ENCODE measurements around the gene SLC30A3. TPM values are rescaled to one million over a fixed set of nuclear protein-coding genes. Genes with fewer than 3 reads are reported as not detected.

SLC30A3 gene
- total and polyA plus RNA-seq, 2 donors (not counting 1 experiment from before 2014, with no cell fraction given): under 0.01 to 0.12 TPM

DNA sequence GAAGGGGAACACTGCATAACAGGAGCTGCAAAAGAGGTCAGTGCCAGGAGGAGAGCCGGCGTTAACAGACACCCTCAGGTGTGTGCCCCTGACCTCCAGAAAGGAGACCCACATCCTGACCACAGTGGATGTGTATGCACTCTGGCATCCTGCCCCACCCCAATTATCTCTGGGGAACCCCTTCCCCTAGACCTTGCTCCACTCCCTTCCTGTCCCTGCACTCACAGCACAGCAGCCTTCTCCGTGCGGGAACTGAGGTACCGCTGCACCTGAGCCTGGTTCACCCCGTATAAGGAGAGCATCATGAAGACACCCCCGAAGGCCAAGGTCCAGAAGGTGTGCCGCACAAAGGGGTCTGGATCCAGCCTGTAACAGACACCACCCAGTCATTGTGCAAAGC lies 58.3 kb downstream of the SLC30A3 start:
- H3K36me3 ChIP-seq (ENCODE audit: control insufficient read depth, insufficient read depth, low read length): peaks cover 17% of the 10 kb centered on the region

DNA sequence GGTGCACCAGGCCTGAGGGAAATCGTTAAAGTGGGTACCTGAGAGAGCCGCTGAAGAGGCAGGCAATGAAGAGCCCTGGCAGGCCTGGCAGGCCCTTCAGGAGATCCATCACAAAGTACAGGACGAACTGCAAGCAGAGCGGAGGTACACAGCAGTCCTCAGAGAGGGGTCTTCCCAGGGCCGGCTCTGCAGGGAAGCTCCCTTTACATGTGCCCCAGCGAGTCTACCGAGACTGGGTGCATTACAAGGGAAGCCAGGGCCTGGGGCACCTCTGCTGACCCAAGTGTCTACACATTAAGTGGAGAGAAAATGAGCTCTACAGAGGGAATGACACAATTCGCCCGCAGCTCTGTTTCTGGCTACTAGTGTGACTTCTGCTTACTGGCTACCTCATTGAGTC lies 59.1 kb downstream of the SLC30A3 start:
- no peak for TF ChIP-seq EZH2 (IDR thresholded peaks at IDR 0.05; ENCODE audit: low read length, missing control alignments)
- TF ChIP-seq, protein P1, sequence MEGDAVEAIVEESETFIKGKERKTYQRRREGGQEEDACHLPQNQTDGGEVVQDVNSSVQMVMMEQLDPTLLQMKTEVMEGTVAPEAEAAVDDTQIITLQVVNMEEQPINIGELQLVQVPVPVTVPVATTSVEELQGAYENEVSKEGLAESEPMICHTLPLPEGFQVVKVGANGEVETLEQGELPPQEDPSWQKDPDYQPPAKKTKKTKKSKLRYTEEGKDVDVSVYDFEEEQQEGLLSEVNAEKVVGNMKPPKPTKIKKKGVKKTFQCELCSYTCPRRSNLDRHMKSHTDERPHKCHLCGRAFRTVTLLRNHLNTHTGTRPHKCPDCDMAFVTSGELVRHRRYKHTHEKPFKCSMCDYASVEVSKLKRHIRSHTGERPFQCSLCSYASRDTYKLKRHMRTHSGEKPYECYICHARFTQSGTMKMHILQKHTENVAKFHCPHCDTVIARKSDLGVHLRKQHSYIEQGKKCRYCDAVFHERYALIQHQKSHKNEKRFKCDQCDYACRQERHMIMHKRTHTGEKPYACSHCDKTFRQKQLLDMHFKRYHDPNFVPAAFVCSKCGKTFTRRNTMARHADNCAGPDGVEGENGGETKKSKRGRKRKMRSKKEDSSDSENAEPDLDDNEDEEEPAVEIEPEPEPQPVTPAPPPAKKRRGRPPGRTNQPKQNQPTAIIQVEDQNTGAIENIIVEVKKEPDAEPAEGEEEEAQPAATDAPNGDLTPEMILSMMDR (conservative IDR thresholded peaks at IDR 0.05 in 1 of 2, IDR thresholded peaks at IDR 0.05 in 1 of 2; ENCODE audit: low read depth in 1 of 2, low read length in 2 of 2): no peak
- H3K36me3 ChIP-seq (ENCODE audit: control insufficient read depth, insufficient read depth, low read length): peaks cover 17% of the 10 kb centered on the region

More for the DNA sequence above, 58.3 kb downstream of the SLC30A3 start:
- H3K9me3 ChIP-seq (ENCODE audit: control insufficient read depth, insufficient read depth, low read depth, low read length): no peaks in the 10 kb centered on the region
- no peak overlapping the region for H3K27ac ChIP-seq (ENCODE audit: insufficient read depth, low read length)
- H3K4me3 ChIP-seq (replicated peaks in 1 of 4; ENCODE audit: control extremely low read depth in 1 of 4, insufficient read depth in 1 of 4, low read depth in 3 of 4, low read length in 4 of 4): no peak overlapping the region
- no peaks in the 10 kb centered on the region for H3K4me1 ChIP-seq (ENCODE audit: control insufficient read depth, extremely low read depth, insufficient read depth, low read length)
- no peaks in the 10 kb centered on the region for H4K20me1 ChIP-seq (ENCODE audit: control insufficient read depth, extremely low read depth, insufficient read depth, low read length)
- no peak for DNase-seq (ENCODE audit: low read depth in 2 of 2)
- no peak overlapping the region for H2AFZ ChIP-seq (ENCODE audit: low read length)
- H3K9ac ChIP-seq (ENCODE audit: insufficient read depth, low read length): no peak overlapping the region
- H3K79me2 ChIP-seq (ENCODE audit: control insufficient read depth, insufficient read depth, low read length): no peaks in the 10 kb centered on the region
- no peak overlapping the region for H3K4me2 ChIP-seq (ENCODE audit: extremely low read depth, insufficient read depth, low read length)
- no peak for TF ChIP-seq EZH2 (IDR thresholded peaks at IDR 0.05; ENCODE audit: low read length, missing control alignments)
- TF ChIP-seq, protein P1 (conservative IDR thresholded peaks at IDR 0.05 in 1 of 2, IDR thresholded peaks at IDR 0.05 in 1 of 2; ENCODE audit: low read depth in 1 of 2, low read length in 2 of 2): no peak
- no peaks in the 10 kb centered on the region for H3K27me3 ChIP-seq (ENCODE audit: control insufficient read depth, insufficient read depth, low read length)

More for the DNA sequence above, 59.1 kb downstream of the SLC30A3 start:
- Histone ChIP-seq H3K79me2 (ENCODE audit: control insufficient read depth, insufficient read depth, low read length) (no peaks in the 10 kb centered on the region), H3K4me2 (ENCODE audit: extremely low read depth, insufficient read depth, low read length) (no peak overlapping the region), H3K9me3 (ENCODE audit: control insufficient read depth, insufficient read depth, low read depth, low read length) (no peaks in the 10 kb centered on the region), H3K27ac (ENCODE audit: insufficient read depth, low read length) (no peak overlapping the region), H3K27me3 (ENCODE audit: control insufficient read depth, insufficient read depth, low read length) (no peaks in the 10 kb centered on the region), H4K20me1 (ENCODE audit: control insufficient read depth, extremely low read depth, insufficient read depth, low read length) (no peaks in the 10 kb centered on the region), H3K4me1 (ENCODE audit: control insufficient read depth, extremely low read depth, insufficient read depth, low read length) (no peaks in the 10 kb centered on the region), H3K4me3 (replicated peaks in 1 of 4; ENCODE audit: control extremely low read depth in 1 of 4, insufficient read depth in 1 of 4, low read depth in 3 of 4, low read length in 4 of 4) (no peak overlapping the region), H3K9ac (ENCODE audit: insufficient read depth, low read length) (no peak overlapping the region), H2AFZ (ENCODE audit: low read length) (no peak overlapping the region)
- DNase-seq (ENCODE audit: low read depth in 2 of 2): no peak

Other genes starting within 250 kb of the SLC30A3 start
- gene TMEM214, start 230.1 kb downstream of the SLC30A3 start, total RNA-seq: 17.5 and 22.6 TPM in 2 replicates
- gene TMEM214, start 230.1 kb downstream of the SLC30A3 start, polyA plus RNA-seq: 115 and 127 TPM in 2 replicates
- 19.8 TPM in 2 replicates for gene AGBL5, start 211.4 kb downstream of the SLC30A3 start, total RNA-seq
- 20.9 and 26.1 TPM in 2 replicates for gene AGBL5, start 211.4 kb downstream of the SLC30A3 start, polyA plus RNA-seq
- gene OST4, start 191.4 kb downstream of the SLC30A3 start, total RNA-seq: 479 and 505 TPM in 2 replicates
- gene OST4, start 191.4 kb downstream of the SLC30A3 start, polyA plus RNA-seq: 1,054 and 1,265 TPM in 2 replicates
- 187 and 251 TPM in 2 replicates for gene EMILIN1, start 184.4 kb downstream of the SLC30A3 start, total RNA-seq
- 44.3 and 46.8 TPM in 2 replicates for gene EMILIN1, start 184.4 kb downstream of the SLC30A3 start, polyA plus RNA-seq
- 1.0 and 1.3 TPM in 2 replicates for gene KHK, start 176.3 kb downstream of the SLC30A3 start, total RNA-seq
- gene KHK, start 176.3 kb downstream of the SLC30A3 start, polyA plus RNA-seq: 0.17 and 0.54 TPM in 2 replicates
- 2.3 and 10.0 TPM in 2 replicates for gene CGREF1, start 143.9 kb downstream of the SLC30A3 start, total RNA-seq
- 1.5 and 1.9 TPM in 2 replicates for gene CGREF1, start 143.9 kb downstream of the SLC30A3 start, polyA plus RNA-seq
- 0.17 and 0.26 TPM in 2 replicates for gene ABHD1, start 139.2 kb downstream of the SLC30A3 start, total RNA-seq
- gene ABHD1, start 139.2 kb downstream of the SLC30A3 start, polyA plus RNA-seq: 0.08 and 0.10 TPM in 2 replicates
- gene PREB, start 128.4 kb downstream of the SLC30A3 start, total RNA-seq: 36.0 and 39.8 TPM in 2 replicates
- gene PREB, start 128.4 kb downstream of the SLC30A3 start, polyA plus RNA-seq: 42.9 and 48.5 TPM in 2 replicates
- gene PRR30, start 123.6 kb downstream of the SLC30A3 start, total RNA-seq: not detected in 2 replicates
- not detected in 2 replicates for gene PRR30, start 123.6 kb downstream of the SLC30A3 start, polyA plus RNA-seq
- gene TCF23, start 114.0 kb downstream of the SLC30A3 start, total RNA-seq: under 0.01 TPM in 1 of 2 replicates, not detected in the other
- gene TCF23, start 114.0 kb downstream of the SLC30A3 start, polyA plus RNA-seq: not detected in 2 replicates
- 202 and 235 TPM in 2 replicates for gene ATRAID, start 51.0 kb downstream of the SLC30A3 start, total RNA-seq
- 176 and 238 TPM in 2 replicates for gene ATRAID, start 51.0 kb downstream of the SLC30A3 start, polyA plus RNA-seq
- gene SLC5A6, start 50.8 kb downstream of the SLC30A3 start, total RNA-seq: 13.9 and 18.5 TPM in 2 replicates
- gene SLC5A6, start 50.8 kb downstream of the SLC30A3 start, polyA plus RNA-seq: 11.5 and 21.0 TPM in 2 replicates
- 32.0 and 33.1 TPM in 2 replicates for gene CAD, start 45.7 kb downstream of the SLC30A3 start, total RNA-seq
- gene CAD, start 45.7 kb downstream of the SLC30A3 start, polyA plus RNA-seq: 11.9 and 21.5 TPM in 2 replicates
- not detected in 2 replicates for gene DNAJC5G, start 12.4 kb upstream of the SLC30A3 start, total RNA-seq
- not detected in 2 replicates for gene DNAJC5G, start 12.4 kb upstream of the SLC30A3 start, polyA plus RNA-seq
- gene TRIM54, start 19.4 kb upstream of the SLC30A3 start, total RNA-seq: 0.17 TPM in 1 of 2 replicates, not detected in the other
- 0.06 TPM in 1 of 2 replicates, not detected in the other for gene TRIM54, start 19.4 kb upstream of the SLC30A3 start, polyA plus RNA-seq
- gene UCN, start 45.4 kb upstream of the SLC30A3 start, total RNA-seq: 1.2 and 1.3 TPM in 2 replicates
- gene UCN, start 45.4 kb upstream of the SLC30A3 start, polyA plus RNA-seq: 0.14 TPM in 1 of 2 replicates, not detected in the other
- 65.2 and 83.2 TPM in 2 replicates for gene MPV17, start 60.0 kb upstream of the SLC30A3 start, total RNA-seq
- gene MPV17, start 60.0 kb upstream of the SLC30A3 start, polyA plus RNA-seq: 272 and 289 TPM in 2 replicates
- gene GTF3C2, start 93.7 kb upstream of the SLC30A3 start, total RNA-seq: 18.2 and 19.2 TPM in 2 replicates
- 30.2 and 41.8 TPM in 2 replicates for gene GTF3C2, start 93.7 kb upstream of the SLC30A3 start, polyA plus RNA-seq
- 28.6 and 28.8 TPM in 2 replicates for gene EIF2B4, start 107.3 kb upstream of the SLC30A3 start, total RNA-seq
- gene EIF2B4, start 107.3 kb upstream of the SLC30A3 start, polyA plus RNA-seq: 29.8 and 41.2 TPM in 2 replicates
- gene SNX17, start 107.6 kb upstream of the SLC30A3 start, total RNA-seq: 152 and 155 TPM in 2 replicates
- 118 and 134 TPM in 2 replicates for gene SNX17, start 107.6 kb upstream of the SLC30A3 start, polyA plus RNA-seq
- 7.7 and 8.4 TPM in 2 replicates for gene ZNF513, start 117.7 kb upstream of the SLC30A3 start, total RNA-seq
- gene ZNF513, start 117.7 kb upstream of the SLC30A3 start, polyA plus RNA-seq: 7.0 and 7.4 TPM in 2 replicates
- gene PPM1G, start 146.5 kb upstream of the SLC30A3 start, total RNA-seq: 63.4 and 67.0 TPM in 2 replicates
- 54.7 and 85.4 TPM in 2 replicates for gene PPM1G, start 146.5 kb upstream of the SLC30A3 start, polyA plus RNA-seq
- gene NRBP1, start 165.6 kb upstream of the SLC30A3 start, total RNA-seq: 68.1 and 77.5 TPM in 2 replicates
- 169 and 192 TPM in 2 replicates for gene NRBP1, start 165.6 kb upstream of the SLC30A3 start, polyA plus RNA-seq
- 0.33 TPM in 1 of 2 replicates, not detected in the other for gene KRTCAP3, start 179.3 kb upstream of the SLC30A3 start, total RNA-seq
- 0.12 and 0.22 TPM in 2 replicates for gene KRTCAP3, start 179.3 kb upstream of the SLC30A3 start, polyA plus RNA-seq
- gene IFT172, start 226.7 kb upstream of the SLC30A3 start, total RNA-seq: 28.5 and 33.0 TPM in 2 replicates
- 10.9 and 11.2 TPM in 2 replicates for gene IFT172, start 226.7 kb upstream of the SLC30A3 start, polyA plus RNA-seq
- 12.8 and 18.3 TPM in 2 replicates for gene FNDC4, start 232.2 kb upstream of the SLC30A3 start, total RNA-seq
- gene FNDC4, start 232.2 kb upstream of the SLC30A3 start, polyA plus RNA-seq: 9.6 and 15.2 TPM in 2 replicates
- 0.26 and 0.50 TPM in 2 replicates for gene GCKR, start 233.8 kb upstream of the SLC30A3 start, total RNA-seq
- gene GCKR, start 233.8 kb upstream of the SLC30A3 start, polyA plus RNA-seq: 0.16 and 0.35 TPM in 2 replicates

Measured in fibroblast of lung (primary cell).